Measurements from ENCODE around the gene NECAB3. TPM values are rescaled to one million over a fixed set of nuclear protein-coding genes. Genes with fewer than 3 reads are reported as not detected.

NECAB3 gene
- total and polyA plus RNA-seq, 9 donors: 9.2 to 166 (median 96.5) TPM

- H3K27ac ChIP-seq: no peak overlapping the region
- no peak overlapping the region for H3K4me3 ChIP-seq
- 87 to 94% (median 91%) methylated on average over 11 to 12 of the region's 12 CpGs for WGBS, 3 donors
- TF ChIP-seq, protein P1, sequence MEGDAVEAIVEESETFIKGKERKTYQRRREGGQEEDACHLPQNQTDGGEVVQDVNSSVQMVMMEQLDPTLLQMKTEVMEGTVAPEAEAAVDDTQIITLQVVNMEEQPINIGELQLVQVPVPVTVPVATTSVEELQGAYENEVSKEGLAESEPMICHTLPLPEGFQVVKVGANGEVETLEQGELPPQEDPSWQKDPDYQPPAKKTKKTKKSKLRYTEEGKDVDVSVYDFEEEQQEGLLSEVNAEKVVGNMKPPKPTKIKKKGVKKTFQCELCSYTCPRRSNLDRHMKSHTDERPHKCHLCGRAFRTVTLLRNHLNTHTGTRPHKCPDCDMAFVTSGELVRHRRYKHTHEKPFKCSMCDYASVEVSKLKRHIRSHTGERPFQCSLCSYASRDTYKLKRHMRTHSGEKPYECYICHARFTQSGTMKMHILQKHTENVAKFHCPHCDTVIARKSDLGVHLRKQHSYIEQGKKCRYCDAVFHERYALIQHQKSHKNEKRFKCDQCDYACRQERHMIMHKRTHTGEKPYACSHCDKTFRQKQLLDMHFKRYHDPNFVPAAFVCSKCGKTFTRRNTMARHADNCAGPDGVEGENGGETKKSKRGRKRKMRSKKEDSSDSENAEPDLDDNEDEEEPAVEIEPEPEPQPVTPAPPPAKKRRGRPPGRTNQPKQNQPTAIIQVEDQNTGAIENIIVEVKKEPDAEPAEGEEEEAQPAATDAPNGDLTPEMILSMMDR (IDR thresholded peaks at IDR 0.05): no peak
- TF ChIP-seq EP300 (IDR thresholded peaks at IDR 0.05): no peak
- TF ChIP-seq POLR2A (IDR thresholded peaks at IDR 0.05): no peak
- no peaks in the 10 kb centered on the region for H3K36me3 ChIP-seq
- no peaks in the 10 kb centered on the region for H3K27me3 ChIP-seq
- no peaks in the 10 kb centered on the region for H3K9me3 ChIP-seq
- DNase-seq: peak; percentile 22 to 48 (median 38)
- peaks cover 4% of the 10 kb centered on the region for H3K4me1 ChIP-seq (ENCODE audit: insufficient read depth)
- intact Hi-C loops (cut with DNase I): loop anchor here in 3 of 4 donors (5.0 to 10.0 kb wide), 3 partner anchors 183 to 203 kb away; no protein-coding TSS in a partner anchor
These were observed 16.5 kb downstream of the NECAB3 start for GRCh38 chr20:33657704-33658095.

DNA sequence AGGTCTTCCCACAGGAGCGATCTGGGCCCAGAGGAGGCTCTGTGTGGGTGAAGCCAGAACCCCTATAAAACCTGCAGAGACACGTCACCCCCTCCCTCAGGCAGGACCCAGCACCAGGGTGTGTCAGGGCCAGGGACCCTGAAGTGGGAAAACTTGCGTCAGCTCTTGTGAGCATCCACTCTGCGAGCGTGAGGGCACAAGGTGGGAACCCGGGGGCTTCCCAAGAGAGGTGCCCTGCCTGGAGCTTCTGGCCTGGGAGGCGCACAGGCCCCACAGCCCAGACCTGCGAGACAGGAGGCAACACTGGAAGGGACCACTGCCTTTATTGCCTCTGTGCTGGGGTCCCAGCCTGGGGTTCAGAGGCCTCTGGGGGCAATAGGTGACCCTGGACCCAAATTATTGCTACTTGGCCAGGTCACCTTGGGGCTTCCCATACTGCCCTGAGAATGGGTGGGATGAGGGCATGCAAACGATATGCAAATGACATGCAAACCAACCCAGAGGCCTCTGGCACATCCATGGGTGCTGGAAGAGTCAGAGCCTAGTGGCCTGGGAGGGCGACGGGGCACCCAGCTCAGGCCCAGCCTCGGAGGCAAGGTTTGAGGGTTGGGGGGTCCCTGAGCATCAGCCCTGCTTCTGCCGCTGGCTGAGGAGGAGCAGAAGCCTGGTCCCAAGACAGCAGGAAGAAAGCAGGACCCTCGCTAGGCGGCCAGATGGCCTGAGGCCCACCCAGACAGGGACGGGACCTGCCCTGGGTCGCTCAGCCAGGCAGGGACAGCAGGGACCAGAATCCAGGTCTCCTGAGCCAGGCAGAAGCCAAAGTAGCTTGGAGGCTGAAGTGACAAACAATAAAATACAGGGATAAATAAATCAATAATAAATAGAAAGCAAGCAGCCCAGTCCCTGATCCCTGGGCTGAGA is 17.2 kb downstream of the NECAB3 start:
- Histone ChIP-seq H3K36me3 (no peaks in the 10 kb centered on the region), H3K27ac (no peak overlapping the region), H3K4me1 (ENCODE audit: insufficient read depth) (peaks cover 3% of the 10 kb centered on the region), H3K9me3 (no peaks in the 10 kb centered on the region), H3K4me3 (no peak overlapping the region), H3K27me3 (no peaks in the 10 kb centered on the region)
- DNase-seq: peak in 4 of 5 donors; percentile 18 to 44 (median 38)
- 90% methylated on average over 11 to 17 of the region's 17 CpGs for WGBS, 3 donors
- no peak for TF ChIP-seq EP300 (IDR thresholded peaks at IDR 0.05)
- no peak for TF ChIP-seq POLR2A (IDR thresholded peaks at IDR 0.05)
- intact Hi-C loops (cut with DNase I): loop anchor here in 3 of 4 donors (5.0 to 10.0 kb wide), 3 partner anchors 182 to 202 kb away; no protein-coding TSS in a partner anchor

DNA sequence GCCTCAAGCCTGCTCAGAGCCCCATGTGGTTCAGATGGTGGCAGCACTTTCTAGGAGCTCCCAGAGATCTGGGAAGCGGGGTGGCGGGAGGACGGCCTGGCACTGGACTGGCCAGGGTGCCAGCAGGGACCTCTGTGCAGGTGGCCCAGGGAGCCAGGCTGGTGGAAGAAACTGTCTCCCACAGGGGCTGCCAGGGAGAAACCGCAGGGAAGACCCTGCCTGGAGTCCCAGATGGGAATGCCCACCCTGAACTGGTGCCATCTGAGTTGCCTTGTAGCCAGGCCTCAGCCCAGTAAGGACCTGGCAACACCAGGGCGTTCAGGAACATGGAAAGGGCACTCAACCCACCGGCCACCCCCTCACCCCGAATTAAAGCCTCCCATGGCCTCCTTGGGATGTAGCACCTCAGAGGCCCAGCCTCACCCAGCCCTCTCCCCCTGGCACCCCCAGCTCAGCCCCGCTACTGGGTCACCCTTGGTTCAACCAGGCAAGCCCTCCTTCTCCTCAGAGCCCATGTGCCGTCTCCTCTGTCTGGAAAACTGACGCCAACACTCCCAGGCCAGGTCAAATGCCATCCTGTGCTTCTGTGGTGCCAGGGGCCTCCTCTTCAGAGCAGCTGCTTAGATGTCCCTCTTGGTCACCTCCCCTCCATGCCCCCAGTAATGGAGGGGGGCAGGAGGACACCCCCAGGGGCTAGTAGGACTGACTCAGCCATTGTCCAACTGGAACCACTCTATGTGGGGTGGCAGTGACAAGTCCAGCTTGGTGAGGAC is 18.0 kb downstream of the NECAB3 start:
- intact Hi-C loops (cut with DNase I): loop anchor here in 3 of 4 donors (5.0 to 10.0 kb wide), 3 partner anchors 181 to 201 kb away; no protein-coding TSS in a partner anchor
- 89 to 91% (median 90%) methylated on average over 10 of the region's 10 CpGs for WGBS, 3 donors

DNA sequence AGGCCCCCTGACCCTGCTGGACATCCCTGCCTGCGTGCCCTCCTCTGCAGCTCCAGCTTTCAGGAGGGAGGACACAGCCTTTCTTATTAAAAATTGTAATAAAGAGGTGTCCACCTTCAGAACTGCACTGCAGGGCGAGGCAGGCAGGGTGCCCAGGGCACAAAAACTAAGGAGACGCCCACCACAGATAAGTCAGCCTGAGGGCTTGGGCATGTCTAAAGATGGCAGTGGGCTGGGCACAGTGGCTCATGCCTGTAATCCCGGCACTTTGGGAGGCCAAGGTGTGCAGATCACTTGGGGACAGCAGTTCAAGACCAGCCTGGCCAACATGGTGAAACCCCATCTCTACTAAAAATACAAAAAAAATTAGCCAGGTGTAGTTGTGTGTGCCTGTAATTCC is 19.1 kb downstream of the NECAB3 start:
- intact Hi-C loops (cut with DNase I): loop anchor here in 3 of 4 donors (5.0 to 10.0 kb wide), 3 partner anchors 180 to 200 kb away; no protein-coding TSS in a partner anchor
- no peak overlapping the region for H3K4me3 ChIP-seq
- H3K36me3 ChIP-seq: no peaks in the 10 kb centered on the region
- no peaks in the 10 kb centered on the region for H3K9me3 ChIP-seq
- peak in 3 of 5 donors; percentile 15 to 38 (median 32) for DNase-seq
- no peaks in the 10 kb centered on the region for H3K27me3 ChIP-seq
- WGBS, 3 donors: 46 to 63% (median 55%) methylated on average over 4 of the region's 4 CpGs
- peaks cover 3% of the 10 kb centered on the region for H3K4me1 ChIP-seq (ENCODE audit: insufficient read depth)
- no peak overlapping the region for H3K27ac ChIP-seq
- no peak for TF ChIP-seq EP300 (IDR thresholded peaks at IDR 0.05)

More for the DNA sequence above, 18.0 kb downstream of the NECAB3 start:
- TF ChIP-seq, protein P1 (IDR thresholded peaks at IDR 0.05): no peak
- no peak for TF ChIP-seq POLR2A (IDR thresholded peaks at IDR 0.05)
- no peak for TF ChIP-seq EP300 (IDR thresholded peaks at IDR 0.05)
- H3K4me1 ChIP-seq (ENCODE audit: insufficient read depth): peaks cover 3% of the 10 kb centered on the region
- DNase-seq: peak; percentile 30 to 52 (median 37)
- no peak overlapping the region for H3K27ac ChIP-seq
- no peak overlapping the region for H3K4me3 ChIP-seq
- H3K36me3 ChIP-seq: no peaks in the 10 kb centered on the region
- H3K27me3 ChIP-seq: no peaks in the 10 kb centered on the region
- H3K9me3 ChIP-seq: no peaks in the 10 kb centered on the region

DNA sequence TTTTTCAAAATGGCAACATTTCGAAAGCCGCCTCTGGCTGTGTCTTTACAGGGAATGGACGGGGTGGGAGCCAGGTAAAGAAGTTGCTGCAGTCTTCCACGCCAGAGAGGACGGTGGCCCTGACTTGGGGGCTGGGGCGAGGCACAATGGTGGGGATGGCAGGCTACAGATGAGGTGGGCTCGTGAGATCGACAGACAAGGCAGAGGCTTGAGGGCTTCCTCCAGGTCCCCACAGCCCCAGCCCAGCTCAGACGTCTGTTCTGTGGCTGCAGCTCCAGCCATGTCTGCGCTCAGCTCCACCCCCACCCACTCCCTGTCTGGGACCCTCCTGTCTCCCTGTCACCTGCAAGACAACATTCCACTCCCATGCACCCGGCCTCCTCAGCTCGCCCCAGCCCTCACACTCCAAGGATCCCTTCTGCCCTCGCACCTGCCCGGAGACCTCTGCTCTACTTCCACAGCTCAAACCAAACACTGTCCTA is 19.5 kb downstream of the NECAB3 start:
- Histone ChIP-seq H3K27ac (no peak overlapping the region), H3K27me3 (no peaks in the 10 kb centered on the region), H3K9me3 (no peaks in the 10 kb centered on the region), H3K4me3 (no peak overlapping the region), H3K4me1 (ENCODE audit: insufficient read depth) (peaks cover 3% of the 10 kb centered on the region), H3K36me3 (no peaks in the 10 kb centered on the region)
- WGBS, 3 donors: 49 to 66% (median 56%) methylated on average over 14 of the region's 14 CpGs
- intact Hi-C loops (cut with DNase I): loop anchor here in 3 of 4 donors (5.0 to 10.0 kb wide), 3 partner anchors 180 to 200 kb away; no protein-coding TSS in a partner anchor
- TF ChIP-seq, protein P1 (IDR thresholded peaks at IDR 0.05): no peak
- TF ChIP-seq EP300 (IDR thresholded peaks at IDR 0.05): no peak
- TF ChIP-seq POLR2A (IDR thresholded peaks at IDR 0.05): no peak
- peak; percentile 28 to 57 (median 38) for DNase-seq

All from ovary (tissue), 9 donors.